Body of pancreas (tissue), 4 donors: ENCODE results near the gene RIPK3.

Source experiments
- CTCF ChIP-seq, 7 experiments: fragments of 450-650 bp in 4 of 7; fragments of 200-600 bp in 3 of 7; sonication (generic) in 3 of 7; IDR thresholded peaks; one replicate each; pipeline ENCODE4 v1.5.1; 2016 to 2019; ENCODE audit warnings: antibody characterized with exemption in 7 of 7
- POLR2A ChIP-seq, 3 donors: fragments of 450-650 bp; IDR thresholded peaks; one replicate each; pipeline ENCODE4 v1.6.1; 2016; ENCODE audit warnings: antibody characterized with exemption in 3 of 3, mild to moderate bottlenecking in 2 of 3

- TF ChIP-seq CTCF (IDR thresholded peaks at IDR 0.05) (no peak), POLR2A (IDR thresholded peaks at IDR 0.05) (no peak)
Measured at GRCh38 chr14:24292118-24292807, 47.5 kb downstream of the RIPK3 start.
